ENCODE results near the gene ANO8. TPM values are rescaled to one million over a fixed set of nuclear protein-coding genes. Genes with fewer than 3 reads are reported as not detected.
"Not testable (repeated sequence)": the region's sequence is repeated elsewhere in the genome, so short reads cannot be mapped to it uniquely, and the experiment has no call there.

Gene ANO8
- total RNA-seq, 1 donor from 2014 or later = 9.6 TPM

GRCh38 chr19:17311455-17312188 lies 23.0 kb downstream of the ANO8 start:
- DNase-seq (ENCODE audit: extremely low read depth, low read depth, low spot score) = no peak

- DNase-seq (ENCODE audit: extremely low read depth, low read depth, low spot score) = no peak
Measured at GRCh38 chr19:17309965-17310461, 24.6 kb downstream of the ANO8 start.

- DNase-seq (ENCODE audit: extremely low read depth, low read depth, low spot score) = peak; percentile 98
Measured at GRCh38 chr19:17309198-17309964, 25.3 kb downstream of the ANO8 start, which contains the start of gene DDA1. TSS of gene DDA1 (plus strand) at chr19:17309563. CDS start at chr19:17309655, 92 bp downstream.

GRCh38 chr19:17307876-17308377 lies 26.7 kb downstream of the ANO8 start:
- DNase-seq (ENCODE audit: extremely low read depth, low read depth, low spot score) = no peak

- no peak for DNase-seq (ENCODE audit: extremely low read depth, low read depth, low spot score)
Measured at GRCh38 chr19:17306285-17306714, 28.4 kb downstream of the ANO8 start.

GRCh38 chr19:17305517-17306284 lies 29.0 kb downstream of the ANO8 start, which contains the start of gene MRPL34:
TSS of gene MRPL34 (plus strand) at chr19:17305872. CDS start at chr19:17305893, 21 bp downstream.
- peak; percentile 87 for DNase-seq (ENCODE audit: extremely low read depth, low read depth, low spot score)

DNA sequence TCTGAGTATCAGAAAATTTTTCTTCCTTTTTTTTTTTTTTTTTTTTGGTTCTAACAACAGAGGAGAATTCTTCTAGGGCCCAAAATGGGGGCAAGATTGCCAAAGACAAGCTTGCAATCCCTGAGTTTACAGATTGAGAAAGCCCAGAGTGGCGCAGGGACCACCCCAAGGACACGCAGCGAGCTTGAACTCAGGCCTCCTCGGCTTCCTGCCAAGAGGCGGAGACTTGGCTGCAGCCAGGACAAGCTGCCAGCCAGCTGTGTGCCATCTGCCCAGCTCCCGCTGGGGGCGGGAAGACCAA lies 29.5 kb downstream of the ANO8 start:
- no peak for DNase-seq (ENCODE audit: extremely low read depth, low read depth, low spot score)

DNA sequence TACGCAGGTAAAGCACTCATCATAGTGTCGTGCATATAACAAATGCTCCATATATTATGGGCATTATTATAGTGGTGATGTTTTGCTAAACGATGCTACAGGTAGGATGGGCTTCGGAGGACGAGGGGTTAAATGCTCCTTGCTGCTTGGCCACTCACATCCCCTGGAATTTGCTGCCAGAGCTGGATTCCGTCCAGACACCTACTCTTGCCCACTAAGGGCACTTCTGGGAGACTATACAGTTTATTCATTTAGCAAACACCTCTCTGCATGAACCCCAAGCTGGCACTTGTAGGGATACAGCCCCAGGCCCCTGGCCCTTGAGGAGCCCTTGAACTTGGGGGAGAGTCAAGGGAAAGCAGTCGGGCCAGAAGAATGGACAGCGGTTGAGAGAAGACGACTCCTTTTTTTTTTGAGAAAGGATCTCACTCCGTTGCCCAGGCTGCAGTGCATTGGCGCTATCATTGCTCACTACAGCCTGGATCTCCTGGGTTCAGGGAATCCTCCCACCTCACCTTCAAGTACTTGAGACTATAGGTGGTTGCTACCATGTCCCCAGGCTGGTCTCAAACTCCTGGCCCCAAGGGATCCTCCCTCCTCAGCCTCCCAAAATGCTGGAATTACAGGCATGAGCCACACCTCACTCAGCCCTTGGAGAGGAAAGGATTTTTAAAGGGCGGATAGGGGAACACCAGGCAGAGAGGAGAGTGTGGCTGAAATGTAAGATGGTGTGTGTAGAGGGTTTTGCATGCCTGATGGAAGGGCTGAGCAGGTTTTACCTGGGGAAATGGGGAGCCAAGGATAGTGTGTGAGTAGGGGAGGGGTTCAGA lies 30.1 kb downstream of the ANO8 start:
- DNase-seq (ENCODE audit: extremely low read depth, low read depth, low spot score) = no peak

DNA sequence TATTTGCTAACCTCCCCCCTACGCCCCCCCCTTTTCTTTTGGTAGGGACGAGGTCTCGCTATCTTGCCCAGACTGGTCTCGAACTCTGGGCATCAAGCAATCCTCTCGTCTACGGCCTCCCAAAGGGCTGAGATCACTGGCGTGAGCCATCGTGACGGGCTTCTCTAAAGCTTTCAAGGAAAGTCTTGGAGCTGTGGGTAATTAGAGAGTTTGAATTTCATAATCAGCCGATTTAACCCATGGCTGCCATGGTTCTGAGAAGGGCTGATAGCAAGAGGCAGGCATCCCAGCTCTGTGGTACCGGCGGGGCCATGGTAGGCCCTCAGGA lies 30.8 kb downstream of the ANO8 start:
- DNase-seq (ENCODE audit: extremely low read depth, low read depth, low spot score) = no peak

DNA sequence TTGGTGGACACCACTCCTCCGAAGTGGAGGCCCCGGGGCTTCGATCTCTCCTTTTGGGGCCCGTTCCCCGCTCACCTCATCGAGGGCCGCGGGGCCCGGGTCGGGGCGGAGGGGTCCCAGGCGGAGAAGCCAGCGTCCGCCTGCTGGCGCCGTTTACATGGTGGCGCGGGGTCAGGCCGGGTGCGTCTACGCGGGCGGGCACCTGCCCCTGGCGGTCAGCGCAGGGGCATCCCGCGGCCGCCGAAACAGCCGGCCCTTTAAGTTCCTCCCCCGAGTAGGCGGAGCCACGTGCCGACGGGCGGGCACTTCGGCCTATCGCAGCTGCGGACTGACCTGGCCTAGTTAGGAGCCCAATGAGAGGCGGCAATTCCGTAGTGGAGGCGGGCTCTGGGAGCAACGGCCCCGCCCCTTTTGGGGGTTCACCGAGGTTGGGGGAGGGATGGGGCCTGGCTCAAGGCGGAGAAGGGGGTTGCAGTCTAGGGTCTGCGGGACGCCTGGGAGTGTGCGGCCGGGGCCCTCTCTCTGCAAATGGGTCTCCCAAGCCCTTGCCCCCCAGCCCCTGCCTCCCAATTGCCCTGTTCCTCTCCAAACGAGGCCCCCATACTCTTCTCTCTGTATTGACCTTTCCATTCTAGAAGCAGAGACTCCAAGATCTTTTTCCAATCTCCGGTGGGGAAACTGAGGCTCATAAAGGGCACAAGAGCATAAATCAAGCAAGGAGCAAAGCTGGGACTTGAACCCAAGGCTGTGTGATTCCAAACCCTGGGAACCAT lies 31.3 kb downstream of the ANO8 start, which contains the start of gene ABHD8:
Gene ABHD8, minus strand, starts transcription at position 259 of the 773 bp plus-strand sequence. CDS start 1,809 bp downstream, outside the sequence.
- peak; percentile 68 for DNase-seq (ENCODE audit: extremely low read depth, low read depth, low spot score)

DNA sequence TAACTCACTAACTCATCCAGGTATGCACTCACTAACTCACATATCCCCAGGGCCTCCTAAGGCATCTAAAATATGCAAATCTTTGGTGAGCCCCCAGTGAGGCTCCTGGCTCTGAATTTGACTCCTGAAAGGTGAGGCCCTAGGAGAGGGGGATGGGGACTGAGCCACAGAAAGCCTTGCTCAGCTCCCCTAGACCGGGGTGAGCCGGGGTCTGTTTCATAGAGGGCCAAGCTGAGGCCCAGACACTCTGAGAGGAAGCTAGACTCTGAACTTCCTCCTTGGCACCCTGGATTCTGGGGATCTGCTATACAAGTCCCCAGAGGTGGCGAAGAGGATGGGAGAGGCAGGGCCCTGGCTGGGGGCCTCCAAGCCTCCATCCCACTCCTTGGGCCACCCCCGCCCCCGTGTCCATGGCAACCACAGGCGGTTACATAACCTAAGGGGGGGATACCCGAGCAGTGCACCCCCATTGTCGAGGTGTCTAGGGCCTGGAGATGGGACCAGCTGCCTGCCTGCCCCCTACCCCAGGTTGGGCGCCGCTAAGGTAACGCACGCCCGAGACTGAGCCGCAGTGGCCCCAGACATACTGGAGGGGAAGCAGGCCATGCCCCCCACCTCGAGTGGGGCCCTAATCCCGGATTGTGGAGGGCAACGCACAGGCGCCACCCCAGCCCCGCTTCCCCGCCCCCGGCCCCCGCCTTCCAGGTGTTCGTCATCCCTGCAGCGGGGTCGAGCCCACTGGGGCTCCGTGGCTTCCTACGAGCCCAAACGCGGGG lies 32.1 kb downstream of the ANO8 start:
- no peak for DNase-seq (ENCODE audit: extremely low read depth, low read depth, low spot score)

GRCh38 chr19:17300992-17301619 lies 33.5 kb downstream of the ANO8 start:
- no peak for DNase-seq (ENCODE audit: extremely low read depth, low read depth, low spot score)

GRCh38 chr19:17296976-17297375 lies 37.7 kb downstream of the ANO8 start:
- DNase-seq (ENCODE audit: extremely low read depth, low read depth, low spot score) = no peak

GRCh38 chr19:17296273-17296672 lies 38.4 kb downstream of the ANO8 start:
- DNase-seq (ENCODE audit: extremely low read depth, low read depth, low spot score) = no peak

DNA sequence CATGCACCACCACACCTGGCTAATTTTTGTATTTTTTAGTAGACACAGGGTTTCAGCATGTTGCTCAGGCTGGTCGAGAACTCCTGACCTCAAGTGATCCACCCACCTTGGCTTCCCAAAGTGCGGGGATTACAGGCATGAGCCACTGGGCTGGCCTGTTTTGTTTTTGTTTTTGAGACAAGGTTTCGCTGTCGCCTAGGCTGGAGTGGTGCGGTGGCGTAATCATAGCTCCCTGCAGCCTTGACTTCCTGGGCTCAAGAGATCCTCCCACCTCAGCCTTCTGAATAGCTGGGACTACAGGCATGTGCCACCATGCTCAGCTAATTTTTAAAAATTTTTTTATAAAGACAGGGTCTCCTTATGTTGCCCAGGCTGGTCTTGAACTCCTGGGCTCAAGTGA lies 39.1 kb downstream of the ANO8 start:
- DNase-seq (ENCODE audit: extremely low read depth, low read depth, low spot score) = not testable (repeated sequence)

- no peak for DNase-seq (ENCODE audit: extremely low read depth, low read depth, low spot score)
Measured at GRCh38 chr19:17294051-17294891, 40.4 kb downstream of the ANO8 start.

GRCh38 chr19:17293605-17294004 lies 41.0 kb downstream of the ANO8 start:
- DNase-seq (ENCODE audit: extremely low read depth, low read depth, low spot score) = no peak

Measured in glomerular endothelial cell (primary cell).